Astrocyte (in vitro differentiated cells and primary cell): ENCODE data around the gene PCNT. TPM values are rescaled to one million over a fixed set of nuclear protein-coding genes. Genes with fewer than 3 reads are reported as not detected.

Experiments
- DNase-seq: peaks from one replicate; pipeline ENCODE4 v3.0.0-alpha.2; 2010; ENCODE audit warnings: low read depth
- FAIRE-seq: peaks from 2 replicates; lab custom pipeline; 2011; peaks lifted over from hg19 to GRCh38; lab: Jason Lieb, UNC
- H2AFZ ChIP-seq: 2 replicates; pipeline ENCODE4 v1.6.0; 2012; ENCODE audit warnings: low read depth, low read length, inconsistent platforms
- H3K27ac ChIP-seq: 2 replicates; pipeline ENCODE4 v1.5.1; 2011; ENCODE audit warnings: low read depth, low read length, inconsistent platforms
- H3K27me3 ChIP-seq: 2 replicates; pipeline ENCODE4 v1.6.0; 2011; ENCODE audit warnings: low read length, inconsistent platforms; ENCODE audit not compliant: insufficient read depth
- H3K36me3 ChIP-seq: 2 replicates; pipeline ENCODE4 v1.5.1; 2011; ENCODE audit warnings: low read length, inconsistent platforms; ENCODE audit not compliant: insufficient read depth
- H3K4me1 ChIP-seq: 2 replicates; pipeline ENCODE4 v1.5.1; 2011; ENCODE audit warnings: low read length, inconsistent platforms; ENCODE audit not compliant: insufficient read depth
- H3K4me2 ChIP-seq: 2 replicates; pipeline ENCODE4 v1.6.0; 2012; ENCODE audit warnings: low read length, inconsistent platforms
- H3K4me3 ChIP-seq: 2 replicates; pipeline ENCODE4 v1.5.1; 2011; ENCODE audit warnings: low read depth, mild to moderate bottlenecking, low read length, inconsistent platforms; ENCODE audit not compliant: insufficient read depth
- H3K79me2 ChIP-seq: 2 replicates; pipeline ENCODE4 v1.6.0; 2012; ENCODE audit warnings: mild to moderate bottlenecking, low read length, inconsistent platforms; ENCODE audit not compliant: insufficient read depth
- H3K9ac ChIP-seq: 2 replicates; pipeline ENCODE4 v1.6.0; 2012; ENCODE audit warnings: mild to moderate bottlenecking, low read length, inconsistent platforms
- H3K9me3 ChIP-seq: 2 replicates; pipeline ENCODE4 v1.5.1; 2012; ENCODE audit warnings: low read depth, mild to moderate bottlenecking, low read length, inconsistent platforms; ENCODE audit not compliant: insufficient read depth
- H4K20me1 ChIP-seq: 2 replicates; pipeline ENCODE4 v1.6.0; 2012; ENCODE audit warnings: low read length, inconsistent platforms; ENCODE audit not compliant: insufficient read depth
- H3K27ac Mint-ChIP-seq: one replicate; pipeline ENCODE4 v1.8.0; 2021; ENCODE audit warnings: mild to moderate bottlenecking, mixed read lengths; ENCODE audit not compliant: unreplicated experiment
- H3K27me3 Mint-ChIP-seq: one replicate; pipeline ENCODE4 v1.8.0; 2021; ENCODE audit warnings: low read depth, mixed read lengths; ENCODE audit not compliant: unreplicated experiment
- H3K36me3 Mint-ChIP-seq: one replicate; pipeline ENCODE4 v1.8.0; 2021; ENCODE audit warnings: low read depth, mixed read lengths; ENCODE audit not compliant: unreplicated experiment
- H3K4me1 Mint-ChIP-seq: one replicate; pipeline ENCODE4 v1.8.0; 2021; ENCODE audit warnings: low read depth, mixed read lengths; ENCODE audit not compliant: unreplicated experiment
- H3K4me3 Mint-ChIP-seq: one replicate; pipeline ENCODE4 v1.8.0; 2021; ENCODE audit warnings: mild to moderate bottlenecking, moderate library complexity, mixed read lengths; ENCODE audit not compliant: unreplicated experiment
- H3K9me3 Mint-ChIP-seq: one replicate; pipeline ENCODE4 v1.8.0; 2021; ENCODE audit warnings: mild to moderate bottlenecking, mixed read lengths; ENCODE audit not compliant: unreplicated experiment
- EZH2 ChIP-seq: IDR thresholded peaks from 2 replicates; pipeline ENCODE4 v1.6.1; 2012; ENCODE audit warnings: mild to moderate bottlenecking, low read length, inconsistent platforms; ENCODE audit not compliant: insufficient read depth
- total RNA-seq: library from RNA; stranded (reverse); gene quantifications from 2 replicates; pipeline ENCODE4 v1.2.1, GENCODE V29; 2021
- TF ChIP-seq, protein P1 (sequence below): IDR thresholded peaks from 2 replicates; pipeline ENCODE4 v1.5.1; 2011; ENCODE audit warnings: low read depth, mild to moderate bottlenecking, inconsistent platforms, low read length, moderate library complexity; ENCODE audit not compliant: insufficient read depth

The PCNT gene
- total RNA-seq, 1 donor from 2014 or later = 19.9 TPM

DNA sequence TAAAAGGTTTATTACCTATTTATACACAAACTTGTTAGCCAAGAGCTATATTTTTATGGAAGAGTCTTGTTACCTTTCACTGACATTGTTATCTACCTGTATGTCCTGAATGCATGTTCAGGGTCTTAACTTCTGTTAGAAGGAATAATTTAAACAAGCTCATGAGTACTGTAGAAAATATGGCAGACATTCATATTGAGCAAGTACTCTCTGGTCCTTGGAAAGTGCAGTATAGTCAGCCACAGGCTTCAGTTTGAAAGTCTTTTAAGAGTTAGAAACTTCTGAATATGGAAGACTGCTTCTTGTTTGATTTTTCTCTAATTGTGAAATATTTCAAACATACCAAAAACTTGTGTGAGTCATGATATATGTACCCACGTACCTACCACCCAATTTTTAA is 151.3 kb downstream of the PCNT start:
- Mint-ChIP-seq H3K4me3 (no peak overlapping the region), H3K4me1 (peaks cover 13% of the 10 kb centered on the region), H3K27ac (no peak overlapping the region), H3K36me3 (peaks cover 8% of the 10 kb centered on the region), H3K27me3 (no peaks in the 10 kb centered on the region), H3K9me3 (no peaks in the 10 kb centered on the region)
- H3K27me3 ChIP-seq = no peaks in the 10 kb centered on the region
- no peak overlapping the region for H3K27ac ChIP-seq
- peaks cover 65% of the 10 kb centered on the region for H3K79me2 ChIP-seq
- no peaks in the 10 kb centered on the region for H3K36me3 ChIP-seq
- FAIRE-seq (no peak), DNase-seq (no peak)
- peaks cover 59% of the 10 kb centered on the region for H4K20me1 ChIP-seq
- no peak overlapping the region for H3K4me2 ChIP-seq
- TF ChIP-seq EZH2 = no peak
- TF ChIP-seq, protein P1, sequence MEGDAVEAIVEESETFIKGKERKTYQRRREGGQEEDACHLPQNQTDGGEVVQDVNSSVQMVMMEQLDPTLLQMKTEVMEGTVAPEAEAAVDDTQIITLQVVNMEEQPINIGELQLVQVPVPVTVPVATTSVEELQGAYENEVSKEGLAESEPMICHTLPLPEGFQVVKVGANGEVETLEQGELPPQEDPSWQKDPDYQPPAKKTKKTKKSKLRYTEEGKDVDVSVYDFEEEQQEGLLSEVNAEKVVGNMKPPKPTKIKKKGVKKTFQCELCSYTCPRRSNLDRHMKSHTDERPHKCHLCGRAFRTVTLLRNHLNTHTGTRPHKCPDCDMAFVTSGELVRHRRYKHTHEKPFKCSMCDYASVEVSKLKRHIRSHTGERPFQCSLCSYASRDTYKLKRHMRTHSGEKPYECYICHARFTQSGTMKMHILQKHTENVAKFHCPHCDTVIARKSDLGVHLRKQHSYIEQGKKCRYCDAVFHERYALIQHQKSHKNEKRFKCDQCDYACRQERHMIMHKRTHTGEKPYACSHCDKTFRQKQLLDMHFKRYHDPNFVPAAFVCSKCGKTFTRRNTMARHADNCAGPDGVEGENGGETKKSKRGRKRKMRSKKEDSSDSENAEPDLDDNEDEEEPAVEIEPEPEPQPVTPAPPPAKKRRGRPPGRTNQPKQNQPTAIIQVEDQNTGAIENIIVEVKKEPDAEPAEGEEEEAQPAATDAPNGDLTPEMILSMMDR = no peak
- H3K4me1 ChIP-seq = no peaks in the 10 kb centered on the region
- H3K9me3 ChIP-seq = no peaks in the 10 kb centered on the region
- H3K9ac ChIP-seq = no peak overlapping the region
- no peak overlapping the region for H3K4me3 ChIP-seq
- no peak overlapping the region for H2AFZ ChIP-seq

GRCh38 chr21:46477765-46478164 is 153.8 kb downstream of the PCNT start:
- H3K27me3 ChIP-seq = no peaks in the 10 kb centered on the region
- peak; percentile 36 for DNase-seq
- peaks cover 71% of the 10 kb centered on the region for H4K20me1 ChIP-seq
- Mint-ChIP-seq H3K9me3 (no peaks in the 10 kb centered on the region), H3K4me3 (no peak overlapping the region), H3K36me3 (peaks cover 16% of the 10 kb centered on the region), H3K27ac (no peak overlapping the region), H3K27me3 (no peaks in the 10 kb centered on the region), H3K4me1 (peaks cover 2% of the 10 kb centered on the region)
- FAIRE-seq = no peak
- H3K79me2 ChIP-seq = peaks cover 74% of the 10 kb centered on the region
- H3K4me1 ChIP-seq = no peaks in the 10 kb centered on the region
- no peak overlapping the region for H3K27ac ChIP-seq
- TF ChIP-seq, protein P1 = no peak
- TF ChIP-seq EZH2 = no peak
- H3K36me3 ChIP-seq = no peaks in the 10 kb centered on the region
- no peak overlapping the region for H2AFZ ChIP-seq
- no peaks in the 10 kb centered on the region for H3K9me3 ChIP-seq
- H3K9ac ChIP-seq = no peak overlapping the region
- no peak overlapping the region for H3K4me2 ChIP-seq
- H3K4me3 ChIP-seq = no peak overlapping the region

- TF ChIP-seq EZH2 = no peak
- TF ChIP-seq, protein P1 = no peak
- Mint-ChIP-seq H3K27ac (no peak overlapping the region), H3K4me1 (peaks cover 2% of the 10 kb centered on the region), H3K27me3 (no peaks in the 10 kb centered on the region), H3K9me3 (no peaks in the 10 kb centered on the region), H3K4me3 (no peak overlapping the region), H3K36me3 (peaks cover 14% of the 10 kb centered on the region)
- Histone ChIP-seq H3K4me3 (no peak overlapping the region), H3K4me2 (no peak overlapping the region), H2AFZ (no peak overlapping the region), H3K9ac (no peak overlapping the region), H3K4me1 (no peaks in the 10 kb centered on the region), H3K36me3 (no peaks in the 10 kb centered on the region), H3K27ac (no peak overlapping the region), H3K79me2 (peaks cover 76% of the 10 kb centered on the region), H4K20me1 (peaks cover 75% of the 10 kb centered on the region), H3K9me3 (no peaks in the 10 kb centered on the region), H3K27me3 (no peaks in the 10 kb centered on the region)
- no peak for FAIRE-seq
- DNase-seq = no peak
Observed at GRCh38 chr21:46478910-46479309, 155.0 kb downstream of the PCNT start.
